HG03520 (cell line): ENCODE measurements around the gene CXCL8.

ENCODE experiments used
- ATAC-seq: cut with Tn5 transposase; IDR thresholded peaks from one replicate; pipeline ENCODE4 v1.9.1; 2021; ENCODE audit warnings: mild to moderate bottlenecking, moderate library complexity; ENCODE audit not compliant: unreplicated experiment

Gene CXCL8

GRCh38 chr4:73718375-73719373, 21.7 kb upstream of the CXCL8 start:
- peak; percentile 91 for ATAC-seq

- no peak for ATAC-seq
Measured at GRCh38 chr4:73721435-73721834, 18.9 kb upstream of the CXCL8 start.

- ATAC-seq, result no peak
Measured at GRCh38 chr4:73721909-73722308, 18.5 kb upstream of the CXCL8 start.

- no peak for ATAC-seq
Measured at GRCh38 chr4:73723023-73723422, 17.3 kb upstream of the CXCL8 start.

- no peak for ATAC-seq
Measured at GRCh38 chr4:73723928-73724327, 16.4 kb upstream of the CXCL8 start.

GRCh38 chr4:73725510-73725909, 14.9 kb upstream of the CXCL8 start:
- ATAC-seq, result no peak

- no peak for ATAC-seq
Measured at GRCh38 chr4:73725985-73726384, 14.4 kb upstream of the CXCL8 start.

GRCh38 chr4:73727685-73728084, 12.7 kb upstream of the CXCL8 start:
- ATAC-seq, result peak; percentile 85

- no peak for ATAC-seq
Measured at GRCh38 chr4:73728091-73728741, 12.2 kb upstream of the CXCL8 start.

GRCh38 chr4:73729534-73730165, 10.7 kb upstream of the CXCL8 start:
- peak; percentile 42 for ATAC-seq

- no peak for ATAC-seq
Measured at GRCh38 chr4:73730292-73730691, 10.1 kb upstream of the CXCL8 start.

GRCh38 chr4:73730867-73731266, 9.5 kb upstream of the CXCL8 start:
- no peak for ATAC-seq

- ATAC-seq, result no peak
Measured at GRCh38 chr4:73731968-73732610, 8.3 kb upstream of the CXCL8 start.

- ATAC-seq, result no peak
Measured at GRCh38 chr4:73732759-73733431, 7.5 kb upstream of the CXCL8 start.

- no peak for ATAC-seq
Measured at GRCh38 chr4:73734530-73735001, 5.8 kb upstream of the CXCL8 start.

- peak; percentile 92 for ATAC-seq
Measured at GRCh38 chr4:73735231-73735630, 5.1 kb upstream of the CXCL8 start.

- no peak for ATAC-seq
Measured at GRCh38 chr4:73741031-73741749, 821 bp downstream of the CXCL8 start.

GRCh38 chr4:73741750-73742489, 1.6 kb downstream of the CXCL8 start:
- no peak for ATAC-seq
